RWPE1 (cell line): ENCODE data around the gene ABHD5.

Source experiments
- CTCF ChIA-PET: fragments of 350-600 bp; sonication (Branson Sonifier 250); formaldehyde crosslinking; extraction: SDS; loops from one replicate; lab custom pipeline; 2021; lab: Yijun Ruan, JAX
- POLR2A ChIA-PET: fragments of 400-600 bp; formaldehyde crosslinking; extraction: SDS; loops from one replicate; lab custom pipeline; 2020; ENCODE audit warnings: antibody characterized with exemption; ENCODE audit not compliant: low non-redundant PET; lab: Yijun Ruan, JAX
- DNase-seq: peaks from one replicate; pipeline ENCODE4 v3.0.0; 2012; ENCODE audit warnings: low spot score
- H3K27ac ChIP-seq: fragments of 450-650 bp; 2 replicates; pipeline ENCODE4 v1.5.1; 2017
- TF ChIP-seq, protein P1 (sequence below): fragments of 450-650 bp; conservative IDR thresholded peaks from 2 replicates; pipeline ENCODE4 v1.5.1; 2017; ENCODE audit warnings: low read depth, mild to moderate bottlenecking

The ABHD5 gene

GRCh38 chr3:43748645-43749044, 57.9 kb downstream of the ABHD5 start:
- peak overlapping the region; percentile 56 for H3K27ac ChIP-seq
- no peak for DNase-seq
- TF ChIP-seq, protein P1, sequence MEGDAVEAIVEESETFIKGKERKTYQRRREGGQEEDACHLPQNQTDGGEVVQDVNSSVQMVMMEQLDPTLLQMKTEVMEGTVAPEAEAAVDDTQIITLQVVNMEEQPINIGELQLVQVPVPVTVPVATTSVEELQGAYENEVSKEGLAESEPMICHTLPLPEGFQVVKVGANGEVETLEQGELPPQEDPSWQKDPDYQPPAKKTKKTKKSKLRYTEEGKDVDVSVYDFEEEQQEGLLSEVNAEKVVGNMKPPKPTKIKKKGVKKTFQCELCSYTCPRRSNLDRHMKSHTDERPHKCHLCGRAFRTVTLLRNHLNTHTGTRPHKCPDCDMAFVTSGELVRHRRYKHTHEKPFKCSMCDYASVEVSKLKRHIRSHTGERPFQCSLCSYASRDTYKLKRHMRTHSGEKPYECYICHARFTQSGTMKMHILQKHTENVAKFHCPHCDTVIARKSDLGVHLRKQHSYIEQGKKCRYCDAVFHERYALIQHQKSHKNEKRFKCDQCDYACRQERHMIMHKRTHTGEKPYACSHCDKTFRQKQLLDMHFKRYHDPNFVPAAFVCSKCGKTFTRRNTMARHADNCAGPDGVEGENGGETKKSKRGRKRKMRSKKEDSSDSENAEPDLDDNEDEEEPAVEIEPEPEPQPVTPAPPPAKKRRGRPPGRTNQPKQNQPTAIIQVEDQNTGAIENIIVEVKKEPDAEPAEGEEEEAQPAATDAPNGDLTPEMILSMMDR, result no peak
- ChIA-PET CTCF (interaction anchor here (0.7 kb wide), 1 partner anchor 934 kb away, joined by 3 read pairs; no protein-coding TSS in a partner anchor), POLR2A (no interaction called here)

GRCh38 chr3:43752905-43753304, 62.2 kb downstream of the ABHD5 start:
- peak overlapping the region; percentile 54 for H3K27ac ChIP-seq
- no peak for DNase-seq
- POLR2A ChIA-PET, result no interaction called here
- TF ChIP-seq, protein P1, result no peak
- CTCF ChIA-PET, result interaction anchor here (0.6 to 1.1 kb wide), 4 partner anchors 8 to 237 kb away, joined by 3 to 9 read pairs (median 4); no protein-coding TSS in a partner anchor

GRCh38 chr3:43753741-43754715, 63.3 kb downstream of the ABHD5 start:
- peak; percentile 56 for DNase-seq
- peak overlapping the region; percentile 54; the same call in 1 of the 2 replicates for H3K27ac ChIP-seq
- TF ChIP-seq, protein P1, result no peak
- ChIA-PET POLR2A (no interaction called here), CTCF (no interaction called here)

GRCh38 chr3:43755516-43756200, 64.9 kb downstream of the ABHD5 start:
- no peak for DNase-seq
- TF ChIP-seq, protein P1, result no peak
- no peak overlapping the region for H3K27ac ChIP-seq
- ChIA-PET POLR2A (no interaction called here), CTCF (no interaction called here)

- TF ChIP-seq, protein P1, result no peak
- ChIA-PET CTCF (interaction anchor here (0.6 kb wide), 1 partner anchor 36 kb away, joined by 4 read pairs; no protein-coding TSS in a partner anchor), POLR2A (no interaction called here)
- no peak overlapping the region for H3K27ac ChIP-seq
- no peak for DNase-seq
These were observed 67.1 kb downstream of the ABHD5 start for GRCh38 chr3:43757666-43758321.
